Activated CD4-positive, alpha-beta T cell treated with anti-CD3 and anti-CD28 coated beads, Interleukin-2, amount 50 U/mL, for 16 hours (primary cell): ENCODE results near the gene RPTOR.

Experiments used
- DNase-seq: peaks from one replicate; pipeline ENCODE4 v3.0.0-alpha.2; 2020

RPTOR gene

GRCh38 chr17:80977172-80977571, 432.5 kb downstream of the RPTOR start:
- DNase-seq: no peak

- DNase-seq: no peak
Observed at GRCh38 chr17:80978499-80979497, 434.2 kb downstream of the RPTOR start.

GRCh38 chr17:80979547-80980378, 435.1 kb downstream of the RPTOR start:
- DNase-seq: no peak

GRCh38 chr17:80980397-80981061, 435.9 kb downstream of the RPTOR start:
- DNase-seq: peak; percentile 39

GRCh38 chr17:80981062-80981902, 436.6 kb downstream of the RPTOR start:
- no peak for DNase-seq

GRCh38 chr17:80981929-80982425, 437.3 kb downstream of the RPTOR start:
- no peak for DNase-seq

GRCh38 chr17:80982426-80982974, 437.9 kb downstream of the RPTOR start:
- DNase-seq: no peak

- DNase-seq: no peak
Observed at GRCh38 chr17:80983545-80983944, 438.9 kb downstream of the RPTOR start.

GRCh38 chr17:80984749-80985148, 440.1 kb downstream of the RPTOR start:
- DNase-seq: no peak

- no peak for DNase-seq
Observed at GRCh38 chr17:80986046-80986445, 441.4 kb downstream of the RPTOR start.

GRCh38 chr17:80986816-80987475, 442.3 kb downstream of the RPTOR start:
- no peak for DNase-seq

GRCh38 chr17:80987941-80988461, 443.4 kb downstream of the RPTOR start:
- no peak for DNase-seq

GRCh38 chr17:80989586-80989913, 444.9 kb downstream of the RPTOR start:
- DNase-seq: no peak

- no peak for DNase-seq
Observed at GRCh38 chr17:80990921-80991644, 446.4 kb downstream of the RPTOR start.

GRCh38 chr17:80991645-80992076, 447.0 kb downstream of the RPTOR start, which contains the start of gene CHMP6:
Gene CHMP6 (plus strand): TSS chr17:80991841. CDS start chr17:80991919, 78 bp downstream.
- DNase-seq: peak; percentile 71

GRCh38 chr17:80992077-80992947, 447.7 kb downstream of the RPTOR start:
- DNase-seq: no peak

GRCh38 chr17:80992948-80993624, 448.4 kb downstream of the RPTOR start:
- no peak for DNase-seq

- DNase-seq: no peak
Observed at GRCh38 chr17:80995131-80995530, 450.5 kb downstream of the RPTOR start.
